Measurements from ENCODE around the gene GPA33.

GPA33 gene

DNA sequence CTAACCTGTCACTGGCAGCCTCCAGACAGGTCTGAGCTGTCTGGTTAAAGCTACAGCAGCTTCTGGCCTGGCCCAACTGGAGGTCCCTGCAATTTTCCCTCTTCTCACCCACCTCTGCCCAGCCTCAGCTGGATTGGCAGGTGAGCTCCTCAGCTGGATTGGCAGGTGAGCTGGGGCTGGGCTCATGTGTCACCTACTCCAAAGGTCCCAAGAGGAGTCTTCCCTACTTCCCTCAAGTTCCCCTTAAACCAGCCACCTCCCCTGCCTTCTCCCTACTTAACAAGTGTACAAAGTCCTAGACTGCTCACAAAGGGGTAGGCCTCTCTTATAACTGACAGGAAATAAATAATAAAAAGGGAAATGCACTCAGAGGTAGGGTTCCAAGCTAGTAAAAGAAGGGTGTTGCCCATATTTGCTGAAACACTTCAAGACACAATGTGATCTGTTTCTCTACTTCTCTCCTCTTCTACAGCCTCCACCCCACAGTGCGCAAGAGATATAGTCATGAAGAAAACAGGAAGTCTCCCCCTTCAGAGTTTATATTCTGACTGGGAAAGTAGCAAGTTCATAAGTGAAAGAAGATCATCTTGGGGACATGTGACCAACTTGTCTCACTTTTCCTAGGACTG, at the start of gene GPA33:
Gene GPA33, minus strand, starts transcription at position 64 of the 629 bp plus-strand sequence. CDS start 90 bp downstream, outside the sequence.
- DNase-seq: no peak

GRCh38 chr1:167138703-167139102, 48.5 kb upstream of the GPA33 start:
- DNase-seq: no peak

GRCh38 chr1:167137793-167138510, 47.8 kb upstream of the GPA33 start:
- no peak for DNase-seq

DNA sequence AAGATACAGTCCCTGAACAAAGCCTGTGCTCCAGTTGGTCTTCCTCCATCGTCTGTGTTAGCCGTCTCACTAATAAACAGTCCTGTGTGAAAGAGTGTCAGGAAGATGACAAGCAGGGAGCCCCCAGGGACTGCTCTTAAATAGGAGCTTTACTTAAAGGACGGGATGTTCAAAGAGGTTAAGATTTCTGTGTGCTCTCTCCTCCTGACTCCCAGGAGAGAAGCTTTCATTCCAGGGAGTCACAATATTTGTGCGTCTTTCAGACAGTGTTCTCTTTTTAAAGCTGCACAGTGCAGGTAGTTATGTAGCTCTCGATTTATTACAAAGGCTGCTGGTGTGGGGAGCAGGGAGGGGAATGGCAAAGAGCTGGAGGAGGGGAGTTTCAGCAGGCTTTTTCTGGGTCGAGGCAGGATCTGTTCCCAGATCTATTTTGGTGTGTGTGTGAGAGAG, 47.2 kb upstream of the GPA33 start:
- DNase-seq: peak in 1 of 56 donors; percentile 7

DNA sequence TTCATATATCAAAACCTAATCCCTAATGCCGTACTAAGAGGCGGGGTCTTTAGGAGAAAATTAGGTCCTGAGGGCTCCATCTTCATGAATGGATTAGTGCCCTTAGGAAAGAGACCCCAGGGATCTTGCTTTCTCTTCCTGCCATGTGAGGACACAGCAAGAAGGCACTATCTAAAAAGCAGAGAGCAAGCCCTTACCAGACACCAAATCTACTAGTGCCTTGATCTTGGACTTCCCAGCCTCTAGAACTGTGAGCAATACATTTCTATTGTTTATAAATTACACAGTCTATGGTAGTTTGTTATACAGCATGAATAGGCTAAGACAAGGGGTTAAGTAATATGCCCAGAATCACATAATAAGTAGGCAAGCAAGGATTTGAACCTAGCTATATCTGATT, 46.6 kb upstream of the GPA33 start:
- DNase-seq: no peak

DNA sequence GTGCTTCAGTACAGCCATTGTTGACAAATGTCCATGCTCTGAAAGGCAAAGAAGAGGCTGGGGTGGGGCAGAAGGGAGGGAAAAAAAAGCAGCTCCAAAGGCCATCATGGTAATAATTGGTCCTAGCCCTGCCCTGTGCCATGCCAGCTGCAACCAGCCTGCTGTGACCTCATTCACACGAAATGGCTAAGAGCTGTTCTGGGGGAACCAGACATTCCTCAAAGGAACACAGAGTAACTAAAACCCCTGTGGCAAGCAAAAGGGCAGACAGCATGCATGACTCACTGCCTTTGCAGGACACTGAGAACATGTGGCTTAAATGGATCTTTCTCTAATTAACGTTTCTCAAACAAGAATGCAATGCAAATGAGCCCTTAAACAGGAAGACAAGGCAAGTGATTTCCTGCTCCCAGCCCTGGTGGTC, 46.0 kb upstream of the GPA33 start:
- DNase-seq: peak in 1 of 56 donors; percentile 27

DNA sequence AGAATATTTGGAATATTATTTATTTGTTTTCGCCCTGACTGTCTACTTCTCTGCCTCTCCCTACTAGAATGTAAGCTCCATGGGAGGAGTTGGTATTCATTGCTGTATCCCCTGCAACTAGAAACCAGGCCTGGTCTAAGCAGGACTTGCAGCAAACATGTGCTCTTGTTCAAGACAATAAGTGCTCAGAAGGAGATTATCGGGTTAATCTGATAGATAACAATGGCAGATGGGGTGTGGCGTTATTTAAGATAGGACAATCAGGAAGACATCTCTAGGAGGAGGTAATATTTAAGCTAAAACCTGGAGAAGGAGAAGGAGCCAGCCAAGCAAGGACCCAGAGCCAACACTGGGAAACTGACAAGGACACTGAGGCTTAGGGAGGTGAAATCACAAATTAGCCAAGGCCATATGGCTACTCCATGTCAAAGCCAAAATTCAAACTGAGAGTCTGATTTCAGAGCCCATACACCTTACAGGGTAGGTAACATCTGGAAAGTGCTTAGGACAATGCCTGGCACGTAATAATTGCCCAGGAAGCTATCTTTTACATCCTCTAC, 45.2 kb upstream of the GPA33 start:
- no peak for DNase-seq

- no peak for DNase-seq
These were observed 42.3 kb upstream of the GPA33 start for GRCh38 chr1:167132301-167133010.

DNA sequence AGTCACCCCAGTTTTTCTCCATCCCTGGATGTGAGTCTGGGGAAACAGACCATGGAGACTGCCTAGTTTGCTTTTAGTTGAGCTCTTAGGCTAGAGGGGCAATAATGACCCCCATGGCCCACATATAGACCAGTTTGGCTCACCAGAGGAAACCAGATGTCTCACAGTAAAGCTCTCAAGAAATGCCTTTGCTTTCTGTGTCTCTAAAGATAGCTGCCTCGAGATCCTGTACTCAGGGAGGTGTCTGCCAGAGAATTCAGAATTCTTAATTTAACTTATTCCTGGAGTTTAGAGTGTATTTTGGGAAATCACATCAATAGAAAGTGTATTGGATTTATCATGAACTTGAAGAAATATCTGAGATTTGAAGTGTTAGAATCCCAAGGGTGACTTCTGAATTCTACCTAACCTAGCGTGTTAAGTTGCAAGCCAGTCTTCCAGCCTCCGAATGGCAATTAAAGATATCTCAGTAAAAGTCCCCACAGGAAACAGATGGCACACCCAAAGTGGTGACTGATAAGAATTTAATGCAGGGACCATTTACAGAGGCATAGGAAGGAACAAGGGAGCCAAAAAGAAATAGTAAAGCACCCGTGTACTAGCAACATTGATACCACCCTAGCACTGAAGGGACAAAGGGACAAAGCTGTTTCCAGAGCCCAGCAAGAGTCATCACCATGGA, 40.8 kb upstream of the GPA33 start:
- no peak for DNase-seq

GRCh38 chr1:167128261-167129227, 38.4 kb upstream of the GPA33 start:
- DNase-seq: no peak

- no peak for DNase-seq
These were observed 37.5 kb upstream of the GPA33 start for GRCh38 chr1:167127661-167128060.

- DNase-seq: no peak
These were observed 37.1 kb upstream of the GPA33 start for GRCh38 chr1:167127236-167127635.

DNA sequence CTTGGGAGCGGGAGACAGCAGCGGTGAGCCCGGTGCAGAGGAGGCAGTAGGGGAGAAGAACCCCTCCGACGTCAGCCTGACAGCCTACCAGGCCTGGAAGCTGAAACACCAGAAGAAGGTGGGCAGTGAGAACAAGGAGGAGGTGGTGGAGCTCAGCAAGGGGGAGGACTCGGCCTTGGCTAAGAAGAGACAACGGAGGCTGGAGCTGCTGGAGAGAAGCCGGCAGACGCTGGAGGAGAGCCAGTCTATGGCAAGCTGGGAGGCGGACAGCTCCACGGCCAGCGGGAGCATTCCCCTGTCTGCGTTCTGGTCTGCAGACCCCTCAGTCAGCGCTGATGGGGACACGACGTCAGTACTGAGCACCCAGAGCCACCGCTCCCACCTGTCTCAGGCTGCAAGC, 36.6 kb upstream of the GPA33 start:
- peak in 13 of 56 donors; percentile 5 to 54 (median 16) for DNase-seq

DNA sequence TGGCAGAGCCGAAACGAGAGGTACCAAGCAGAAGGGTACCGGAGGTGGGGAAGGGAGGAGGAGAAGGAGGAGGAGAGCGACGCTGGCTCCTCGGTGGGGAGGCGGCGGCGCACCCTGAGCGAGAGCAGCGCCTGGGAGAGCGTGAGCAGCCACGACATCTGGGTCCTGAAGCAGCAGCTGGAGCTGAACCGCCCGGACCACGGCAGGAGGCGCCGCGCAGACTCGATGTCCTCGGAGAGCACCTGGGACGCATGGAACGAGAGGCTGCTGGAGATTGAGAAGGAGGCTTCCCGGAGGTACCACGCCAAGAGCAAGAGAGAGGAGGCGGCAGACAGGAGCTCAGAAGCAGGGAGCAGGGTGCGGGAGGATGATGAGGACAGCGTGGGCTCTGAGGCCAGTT, 36.1 kb upstream of the GPA33 start:
- peak in 1 of 56 donors; percentile 14 for DNase-seq

GRCh38 chr1:167122568-167122967, 32.4 kb upstream of the GPA33 start:
- no peak for DNase-seq

- DNase-seq: no peak
These were observed 31.9 kb upstream of the GPA33 start for GRCh38 chr1:167122121-167122480.

DNA sequence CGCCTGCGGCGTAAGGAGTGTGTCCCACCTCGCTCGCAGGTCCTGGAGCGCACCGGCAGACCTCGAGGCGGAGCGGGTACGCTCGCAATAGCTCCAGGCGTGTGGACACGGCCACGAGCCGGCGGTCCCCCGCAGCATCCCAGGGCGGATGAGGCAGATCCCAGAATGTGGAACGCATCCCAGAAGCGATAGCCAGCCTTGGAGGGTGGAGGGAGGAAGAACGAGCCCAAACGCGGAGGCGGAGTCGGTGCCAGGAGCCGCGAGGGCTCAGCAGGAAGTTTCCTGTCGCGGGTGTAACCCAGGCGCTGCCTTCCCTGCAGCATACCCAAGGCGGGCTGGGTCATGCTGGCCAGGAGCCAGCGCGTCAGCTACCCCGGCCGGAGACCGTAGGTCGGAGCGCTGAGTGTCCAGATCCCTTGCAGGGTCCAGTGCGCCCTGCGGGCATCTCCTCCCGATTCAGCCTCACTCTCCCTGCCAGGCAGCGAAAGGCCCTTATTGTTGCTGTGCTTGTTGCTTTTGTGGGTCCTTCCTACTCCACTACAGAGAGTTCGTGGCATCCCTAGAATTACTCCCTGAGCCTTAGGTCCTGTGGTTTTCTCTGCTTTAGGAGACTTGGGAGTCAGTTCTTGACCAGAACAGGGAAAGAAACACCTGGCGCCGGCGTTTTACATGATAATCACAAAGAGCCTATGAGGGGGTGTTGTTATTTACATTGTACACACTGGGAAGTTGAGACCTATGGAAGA, 31.4 kb upstream of the GPA33 start:
- DNase-seq: peak in 18 of 56 donors; percentile 7 to 67 (median 24)

DNA sequence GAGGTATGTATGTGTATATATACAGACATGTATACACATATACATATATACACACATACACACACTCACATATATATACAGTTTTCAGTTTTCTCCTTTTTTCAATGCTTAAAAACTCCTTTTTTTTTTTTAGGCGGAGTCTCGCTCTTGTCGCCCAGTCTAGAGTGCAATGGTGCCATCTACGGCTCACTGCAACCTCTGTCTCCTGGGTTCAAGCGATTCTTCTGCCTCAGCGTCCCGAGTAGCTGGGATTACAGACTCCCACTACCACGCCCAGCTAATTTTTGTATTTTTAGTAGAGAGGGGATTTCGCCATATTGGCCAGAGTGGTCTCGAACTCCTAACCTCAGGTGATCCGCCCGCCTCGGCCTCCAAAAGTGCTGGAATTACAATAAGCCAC, 30.7 kb upstream of the GPA33 start:
- no peak for DNase-seq

GRCh38 chr1:167119696-167120095, 29.5 kb upstream of the GPA33 start:
- no peak for DNase-seq

All from amygdala (tissue), 56 donors.